ENCODE data around the gene COX20.
A peak's percentile ranks its signal among the peaks of the same experiment; 100 is the strongest.
"Not testable (repeated sequence)": the region's sequence is repeated elsewhere in the genome, so short reads cannot be mapped to it uniquely, and the experiment has no call there.

The COX20 gene

DNA sequence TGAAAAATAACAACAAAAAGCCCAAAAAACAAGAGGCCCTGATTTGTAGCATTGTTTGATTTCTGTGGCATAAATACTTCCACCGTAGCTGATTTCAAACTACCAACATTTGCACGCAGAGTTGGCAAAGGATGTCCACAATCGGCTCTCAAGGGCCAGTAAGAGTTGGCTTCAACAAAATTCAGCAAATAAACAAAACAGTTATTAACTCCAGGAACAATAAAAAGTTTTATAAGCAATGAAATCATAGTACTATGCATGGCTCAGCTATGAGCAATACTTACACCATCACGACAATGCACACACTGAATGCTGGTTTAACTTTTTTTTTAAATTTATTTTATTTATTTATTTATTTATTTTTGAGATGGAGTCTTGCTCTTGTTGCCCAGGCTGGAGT lies 8.7 kb upstream of the COX20 start:
- no peak for DNase-seq

DNA sequence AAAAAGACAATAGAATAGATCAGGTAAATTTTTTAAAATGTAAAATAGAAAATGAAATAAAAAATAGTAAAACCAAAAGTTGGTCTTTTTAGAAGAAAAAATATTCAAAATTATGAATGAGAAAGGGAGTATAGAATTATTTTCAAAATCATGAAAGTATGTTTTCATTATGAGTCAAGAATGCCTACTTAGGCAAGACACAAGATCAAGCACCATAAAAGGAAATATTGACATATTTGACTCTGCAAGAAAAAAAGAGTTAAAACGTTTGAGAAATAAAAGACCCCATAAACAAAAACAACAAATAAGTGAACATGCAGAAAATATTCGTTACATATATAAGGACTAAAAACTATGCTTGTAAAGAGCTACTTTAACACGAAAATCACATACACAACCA lies 4.8 kb upstream of the COX20 start:
- no peak for DNase-seq

DNA sequence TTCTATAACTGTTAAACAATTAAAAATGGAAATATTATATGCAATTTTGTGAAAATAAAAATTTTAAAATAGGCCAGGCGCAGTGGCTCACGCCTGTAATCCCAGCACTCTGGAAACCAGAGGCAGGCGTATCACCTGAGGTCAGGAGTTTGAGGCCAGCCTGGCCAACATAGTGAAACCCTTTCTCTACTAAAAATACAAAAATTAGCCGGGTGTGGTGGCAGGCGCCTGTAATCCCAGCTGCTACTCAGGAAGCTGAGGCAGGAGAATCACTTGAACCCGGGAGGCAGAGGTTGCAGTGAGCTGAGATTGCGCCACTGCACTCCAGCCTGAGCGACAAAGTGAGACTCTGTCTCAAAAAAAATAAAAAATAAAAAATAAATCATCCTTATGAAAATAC lies 2.2 kb upstream of the COX20 start:
- not testable (repeated sequence) for DNase-seq

GRCh38 chr1:244833734-244834542 lies 1.5 kb upstream of the COX20 start:
- peak; percentile 57 for DNase-seq

DNA sequence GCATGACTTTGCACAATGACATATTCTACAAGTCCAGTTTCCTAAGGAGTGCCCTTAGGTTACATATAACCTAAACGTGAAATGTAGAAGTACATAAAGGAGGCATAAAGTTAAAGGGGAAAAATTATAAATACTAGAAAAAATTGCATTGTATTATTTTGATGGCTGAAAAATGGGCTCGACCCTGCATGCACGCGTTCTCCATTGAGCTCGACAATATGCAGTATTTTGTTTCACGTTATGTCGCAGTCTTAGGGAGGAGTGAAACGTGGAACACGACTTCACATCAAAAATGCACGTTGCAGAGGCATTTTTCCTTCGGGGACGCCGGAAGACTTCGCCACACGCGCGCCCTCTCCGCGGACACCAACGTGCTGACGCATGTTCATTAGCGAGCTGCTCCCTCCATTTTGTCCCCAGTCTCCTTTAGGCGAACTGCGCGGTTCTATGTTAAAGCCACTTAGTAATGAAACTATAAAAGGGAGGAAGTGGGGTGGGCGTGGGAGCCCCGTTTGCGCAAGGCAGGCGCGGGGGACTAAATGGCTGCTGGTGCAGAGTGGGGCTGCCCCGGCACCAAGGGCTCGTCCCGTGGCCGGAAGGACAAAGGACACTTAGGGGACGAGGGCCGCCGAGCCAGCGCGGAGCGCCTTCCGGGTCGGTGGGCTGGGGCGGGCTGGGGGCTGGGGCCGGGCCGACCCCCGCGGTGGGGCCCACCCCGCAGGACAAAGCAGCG lies 749 bp upstream of the COX20 start:
- DNase-seq: peak; percentile 94

GRCh38 chr1:244836135-244836521 lies 670 bp downstream of the COX20 start:
- no peak for DNase-seq

- no peak for DNase-seq
Measured at GRCh38 chr1:244836584-244836983, 1.1 kb downstream of the COX20 start.

DNA sequence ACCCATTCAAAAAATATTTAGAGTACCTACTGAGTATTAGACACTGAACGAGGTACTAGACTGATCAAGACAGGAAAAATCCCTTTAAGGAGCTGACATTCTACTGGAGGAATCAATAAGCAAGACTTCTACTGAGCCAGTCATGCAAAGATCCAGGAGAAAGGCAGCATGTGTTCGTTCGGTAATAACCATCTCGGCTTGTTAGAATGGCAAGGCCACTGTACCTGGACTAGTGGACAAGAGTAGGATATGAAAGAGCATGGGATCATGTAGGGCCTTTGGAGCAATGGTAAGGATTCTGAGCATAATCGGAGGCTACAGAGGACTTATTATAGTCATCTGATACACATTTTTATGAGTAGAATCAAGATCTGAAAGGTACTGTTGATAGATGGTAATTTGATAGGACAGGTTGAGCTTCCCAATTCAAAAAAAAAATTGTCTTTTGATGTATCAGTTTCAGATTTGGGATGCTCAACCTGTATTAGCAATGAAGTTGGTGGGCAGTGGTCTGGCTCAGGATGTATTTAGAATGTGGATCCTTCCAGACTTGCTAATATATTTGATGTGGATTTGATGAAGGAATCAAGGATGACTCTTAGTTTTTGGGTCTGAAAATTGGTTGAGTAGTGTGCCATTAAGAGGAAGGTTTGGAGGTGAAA lies 2.3 kb downstream of the COX20 start:
- no peak for DNase-seq

GRCh38 chr1:244839656-244840055 lies 4.2 kb downstream of the COX20 start:
- no peak for DNase-seq

GRCh38 chr1:244840219-244840794 lies 4.8 kb downstream of the COX20 start:
- DNase-seq: no peak

DNA sequence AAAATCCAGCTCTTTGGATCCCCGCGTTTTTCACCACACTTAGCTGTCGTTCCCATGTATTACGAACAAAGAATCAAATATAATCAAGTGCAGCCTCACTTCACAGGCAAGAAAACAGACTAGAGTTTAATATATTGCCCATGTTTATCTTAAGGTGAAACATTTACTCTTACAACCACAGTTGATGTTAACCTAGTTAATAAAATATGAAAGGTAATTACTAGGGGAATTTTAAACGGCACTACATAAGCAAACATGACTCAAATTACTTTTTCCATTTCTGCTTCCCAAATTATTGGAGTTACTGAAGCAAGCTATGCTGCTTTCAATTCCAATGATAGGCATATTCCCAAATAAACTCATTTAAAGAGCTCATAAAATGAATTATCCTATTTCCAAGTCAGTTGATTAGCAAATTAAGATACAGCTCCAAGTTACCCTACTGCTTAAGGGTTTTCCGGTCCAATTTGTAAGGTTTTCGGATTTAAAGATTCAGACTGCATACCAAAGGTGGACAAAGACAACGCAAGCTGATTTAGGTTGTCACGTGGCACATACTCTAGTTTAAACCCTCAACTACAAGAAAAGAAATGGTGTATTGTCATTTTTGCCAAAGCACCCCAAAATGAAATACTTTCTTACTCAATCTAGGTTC lies 5.9 kb downstream of the COX20 start:
- DNase-seq: no peak

- no peak for DNase-seq
Measured at GRCh38 chr1:244843148-244843978, 7.9 kb downstream of the COX20 start.

DNA sequence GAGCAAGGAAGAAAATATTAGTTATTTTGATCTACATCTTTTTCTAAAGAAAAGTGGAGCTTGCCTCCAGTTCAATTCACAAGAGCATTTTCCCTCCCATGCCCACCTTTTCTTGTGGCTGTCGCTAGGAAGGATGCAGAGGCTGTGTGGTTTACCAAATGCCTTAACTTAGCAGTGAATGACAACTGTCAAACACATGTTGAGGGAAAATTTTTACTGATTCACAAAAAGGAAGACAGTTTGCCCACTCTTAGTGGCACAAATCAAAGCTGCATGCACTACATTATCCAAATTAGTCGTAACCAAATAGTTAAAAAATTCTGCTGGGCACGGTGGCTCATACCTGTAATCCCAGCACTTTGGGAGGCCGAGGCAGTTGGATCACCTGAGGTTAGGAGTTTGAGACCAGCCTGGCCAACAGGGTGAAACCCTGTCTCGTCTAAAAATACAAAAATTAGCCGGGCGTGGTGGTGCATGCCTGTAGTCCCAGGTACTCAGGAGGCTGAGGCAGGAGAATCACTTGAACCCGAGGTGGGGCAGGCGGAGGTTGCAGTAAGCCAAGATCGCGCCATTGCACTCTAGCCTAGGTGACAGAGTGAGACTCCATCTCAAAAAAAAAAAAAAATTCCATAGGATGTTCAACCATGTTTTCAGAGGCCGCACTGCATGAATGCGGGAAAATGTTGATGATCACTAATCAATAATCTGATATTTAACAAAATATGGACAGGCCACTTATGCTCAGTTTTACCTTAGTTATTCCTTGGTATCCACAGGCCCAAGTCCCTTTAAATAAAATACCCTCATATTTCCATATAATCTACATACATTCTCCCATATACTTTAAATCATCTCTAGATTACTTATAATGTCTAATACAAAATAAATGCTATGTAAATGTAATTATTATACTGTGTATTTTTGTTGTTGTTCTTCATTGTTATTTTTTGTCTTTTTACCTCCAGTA lies 9.0 kb downstream of the COX20 start:
- no peak for DNase-seq

- no peak for DNase-seq
Measured at GRCh38 chr1:244846653-244847052, 11.2 kb downstream of the COX20 start.

- DNase-seq: no peak
Measured at GRCh38 chr1:244849189-244849866, 13.9 kb downstream of the COX20 start.

- no peak for DNase-seq
Measured at GRCh38 chr1:244850099-244850852, 14.8 kb downstream of the COX20 start.

GRCh38 chr1:244850896-244851295 lies 15.4 kb downstream of the COX20 start:
- DNase-seq: no peak

DNA sequence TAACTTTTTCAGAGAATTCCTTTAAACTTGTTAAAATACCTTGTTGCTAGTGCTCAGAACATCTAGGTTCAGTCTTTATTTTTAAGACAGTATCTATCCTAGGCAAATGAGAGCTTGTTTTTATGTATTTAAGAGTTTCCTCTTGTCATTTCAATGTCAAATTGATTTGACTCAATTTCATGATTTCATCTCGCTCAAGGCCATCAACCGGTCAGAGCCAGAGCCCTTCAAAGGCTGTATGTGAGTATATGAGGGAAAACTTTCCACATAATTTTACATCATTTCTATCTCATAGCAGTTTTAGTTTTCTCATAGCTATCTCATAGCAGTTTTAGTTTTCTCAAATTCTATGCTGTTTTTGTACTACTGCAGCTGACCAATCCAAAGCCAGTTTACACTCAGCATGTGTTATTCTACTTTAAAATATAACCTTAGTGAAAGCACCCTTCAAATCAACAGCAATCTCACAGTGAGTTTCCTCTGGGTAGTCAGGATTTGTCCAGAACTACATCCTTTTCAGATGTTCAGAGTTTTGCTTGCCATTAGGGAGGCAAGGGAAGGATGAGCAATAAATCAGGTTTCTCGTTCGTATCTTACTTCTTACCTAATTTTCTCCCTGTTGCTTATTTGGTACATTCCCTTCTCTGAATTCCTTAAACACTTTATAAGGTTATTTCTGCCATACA lies 16.2 kb downstream of the COX20 start:
- DNase-seq: no peak

DNA sequence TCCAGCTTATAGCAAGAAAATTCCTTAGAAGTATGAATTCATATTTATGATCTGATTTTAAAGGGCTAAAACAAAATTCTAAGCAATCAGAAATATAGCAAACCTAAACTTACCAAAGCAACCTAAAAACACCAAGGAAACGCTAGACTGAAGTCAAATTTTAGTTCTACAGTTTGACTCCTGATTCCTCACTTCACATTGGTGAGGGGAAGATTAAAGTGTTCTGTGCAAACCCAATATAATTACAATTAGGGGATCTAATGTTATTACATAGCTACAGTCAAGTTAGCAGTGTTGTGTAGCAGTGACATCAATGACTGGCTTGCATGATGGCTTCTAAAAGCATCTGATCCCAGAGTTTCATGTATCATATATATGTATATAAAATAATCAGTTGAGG lies 17.2 kb downstream of the COX20 start:
- no peak for DNase-seq

All from central memory CD4-positive, alpha-beta T cell (primary cell).